H1 (cell line): ENCODE measurements around the gene F11. TPM values are rescaled to one million over a fixed set of nuclear protein-coding genes. Genes with fewer than 3 reads are reported as not detected.

Experiments
- CTCF ChIA-PET: fragments of 300-600 bp; sonication (Branson Sonifier 250); formaldehyde crosslinking; loops from one replicate; lab custom pipeline; 2021; ENCODE audit not compliant: partially characterized antibody; lab: Charles Lee
- POLR2A ChIA-PET: fragments of 300-600 bp; sonication (Branson Sonifier 250); formaldehyde crosslinking; loops from one replicate; lab custom pipeline; 2021; ENCODE audit warnings: inconsistent platforms; ENCODE audit not compliant: partially characterized antibody; lab: Charles Lee
- DNase-seq, 2 experiments: peaks; one replicate each; pipeline versions ENCODE4 v3.0.0 to v3.0.0-alpha.2; 2010 to 2022; ENCODE audit warnings: low spot score in 2 of 2, low read depth in 1 of 2, mixed read lengths in 1 of 2
- FAIRE-seq: peaks from 2 replicates; lab custom pipeline; 2011; peaks lifted over from hg19 to GRCh38; lab: Jason Lieb, UNC
- H2AFZ ChIP-seq: 2 replicates; pipeline ENCODE4 v1.8.1; 2012; ENCODE audit warnings: low read length, inconsistent platforms
- H2AK5ac ChIP-seq: 2 replicates; pipeline ENCODE4 v1.6.1; 2013; ENCODE audit warnings: low read depth, low read length
- H2BK120ac ChIP-seq: replicated peaks from 2 replicates; pipeline ENCODE3; 2013; ENCODE audit warnings: low read depth, low read length, inconsistent platforms
- H2BK12ac ChIP-seq: 2 replicates; pipeline ENCODE4 v1.6.1; 2013; ENCODE audit warnings: low read depth, low read length
- H2BK15ac ChIP-seq: 2 replicates; pipeline ENCODE4 v1.6.1; 2013; ENCODE audit warnings: low read length
- H2BK20ac ChIP-seq: 2 replicates; pipeline ENCODE4 v1.6.1; 2013; ENCODE audit warnings: low read length
- H2BK5ac ChIP-seq: 2 replicates; pipeline ENCODE4 v1.6.1; 2013; ENCODE audit warnings: low read depth, low read length
- H3K14ac ChIP-seq: 2 replicates; pipeline ENCODE4 v1.6.1; 2013; ENCODE audit warnings: inconsistent platforms; ENCODE audit not compliant: insufficient read length
- H3K18ac ChIP-seq: 2 replicates; pipeline ENCODE4 v1.6.1; 2013; ENCODE audit warnings: low read length; ENCODE audit errors: extremely low read depth
- H3K23ac ChIP-seq: 2 replicates; pipeline ENCODE4 v1.6.1; 2013; ENCODE audit warnings: inconsistent platforms; ENCODE audit not compliant: insufficient read length
- H3K23me2 ChIP-seq: 2 replicates; pipeline ENCODE4 v1.6.1; 2013; ENCODE audit warnings: low read depth, low read length
- H3K27ac ChIP-seq: 2 replicates; pipeline ENCODE4 v1.6.1; 2011; ENCODE audit warnings: low read depth, low read length, inconsistent platforms
- H3K27me3 ChIP-seq, 4 experiments: replicated peaks in 1 of 4; 1 replicate in 1 of 4; 2 replicates in 3 of 4; pipeline versions ENCODE4 v1.6.1 to v1.8.1; 2011 to 2013; ENCODE audit warnings: low read length in 3 of 4, mild to moderate bottlenecking in 3 of 4, inconsistent platforms in 2 of 4, mixed read lengths in 2 of 4, moderate library complexity in 1 of 4; ENCODE audit not compliant: control insufficient read depth in 3 of 4, insufficient read depth in 3 of 4; ENCODE audit errors: extremely low read depth in 1 of 4
- H3K36me3 ChIP-seq, 4 experiments: 2 replicates each; pipeline versions ENCODE4 v1.6.1 to v1.8.1; 2011 to 2013; ENCODE audit warnings: mild to moderate bottlenecking in 4 of 4, low read length in 3 of 4, moderate library complexity in 2 of 4, control low read depth in 1 of 4, inconsistent platforms in 1 of 4; ENCODE audit not compliant: insufficient read depth in 4 of 4, control insufficient read depth in 2 of 4
- H3K4ac ChIP-seq: replicated peaks from 2 replicates; pipeline ENCODE3; 2013; ENCODE audit warnings: low read length, low read depth, mixed read lengths, inconsistent platforms; ENCODE audit not compliant: insufficient read length
- H3K4me1 ChIP-seq, 4 experiments: replicated peaks in 1 of 4; 1 replicate in 1 of 4; 2 replicates in 3 of 4; pipeline versions ENCODE4 v1.6.1 to v1.8.1; 2011 to 2013; ENCODE audit warnings: low read length in 3 of 4, inconsistent platforms in 2 of 4, mixed read lengths in 1 of 4; ENCODE audit not compliant: insufficient read depth in 4 of 4, control insufficient read depth in 3 of 4
- H3K4me2 ChIP-seq, 2 experiments: 2 replicates each; pipeline versions ENCODE4 v1.6.1 to v1.8.1; 2011 to 2013; ENCODE audit warnings: low read depth in 2 of 2, low read length in 2 of 2, control low read depth in 1 of 2, inconsistent platforms in 1 of 2, mild to moderate bottlenecking in 1 of 2; ENCODE audit not compliant: insufficient read depth in 1 of 2
- H3K4me3 ChIP-seq, 4 experiments: fragments of 200-600, 300-600 bp in 1 of 4; sonication (generic), shearing (Covaris generic), sonication (Bioruptor Twin) in 1 of 4; 2 replicates each; pipeline versions ENCODE4 v1.5.1 to v1.8.1; 2011 to 2016; ENCODE audit warnings: low read length in 4 of 4, low read depth in 3 of 4, control low read depth in 2 of 4, inconsistent platforms in 2 of 4, mild to moderate bottlenecking in 2 of 4, mixed read lengths in 1 of 4, moderate library complexity in 1 of 4; ENCODE audit not compliant: insufficient read depth in 2 of 4; ENCODE audit errors: extremely low read depth in 1 of 4
- H3K56ac ChIP-seq: replicated peaks from 2 replicates; pipeline ENCODE3; 2013; ENCODE audit warnings: low read depth, mild to moderate bottlenecking, mixed read lengths, low read length, inconsistent platforms; ENCODE audit not compliant: insufficient read length
- H3K79me1 ChIP-seq: 2 replicates; pipeline ENCODE4 v1.6.1; 2013; ENCODE audit warnings: low read depth, low read length, control low read depth
- H3K79me2 ChIP-seq, 2 experiments: 2 replicates each; pipeline versions ENCODE4 v1.6.1 to v1.8.1; 2012 to 2013; ENCODE audit warnings: low read length in 2 of 2, mild to moderate bottlenecking in 2 of 2, inconsistent platforms in 1 of 2; ENCODE audit not compliant: insufficient read depth in 2 of 2, control insufficient read depth in 1 of 2
- H3K9ac ChIP-seq, 4 experiments: replicated peaks in 1 of 4; 1 replicate in 1 of 4; 2 replicates in 3 of 4; pipeline versions ENCODE4 v1.6.1 to v1.8.1; 2011 to 2013; ENCODE audit warnings: low read depth in 3 of 4, low read length in 3 of 4, control low read depth in 2 of 4, mild to moderate bottlenecking in 2 of 4, moderate library complexity in 2 of 4, inconsistent platforms in 1 of 4; ENCODE audit errors: extremely low read depth in 1 of 4
- H3K9me3 ChIP-seq, 2 experiments: 2 replicates each; pipeline versions ENCODE4 v1.6.1 to v1.8.1; 2012 to 2013; ENCODE audit warnings: mild to moderate bottlenecking in 2 of 2, moderate library complexity in 2 of 2, control low read depth in 1 of 2, inconsistent platforms in 1 of 2, low read depth in 1 of 2, low read length in 1 of 2, mixed read lengths in 1 of 2; ENCODE audit not compliant: insufficient read depth in 2 of 2
- H4K20me1 ChIP-seq, 2 experiments: replicated peaks in 1 of 2; 2 replicates each; pipeline versions ENCODE3 to v1.8.1; 2011 to 2013; ENCODE audit warnings: inconsistent platforms in 2 of 2, low read length in 2 of 2, mild to moderate bottlenecking in 1 of 2; ENCODE audit not compliant: insufficient read depth in 2 of 2, control insufficient read depth in 1 of 2
- H4K5ac ChIP-seq: 2 replicates; pipeline ENCODE4 v1.6.1; 2013; ENCODE audit warnings: low read length, low read depth, mixed read lengths, inconsistent platforms; ENCODE audit not compliant: insufficient read length
- H4K8ac ChIP-seq: 2 replicates; pipeline ENCODE4 v1.8.0; 2013; ENCODE audit warnings: mild to moderate bottlenecking, moderate library complexity, low read length, inconsistent platforms; ENCODE audit not compliant: insufficient read depth; ENCODE audit errors: extremely low read depth
- H4K91ac ChIP-seq: replicated peaks from 2 replicates; pipeline ENCODE3; 2013; ENCODE audit warnings: low read length, mixed read lengths, inconsistent platforms; ENCODE audit not compliant: insufficient read length
- BRCA1 ChIP-seq: IDR thresholded peaks from 2 replicates; pipeline ENCODE4 v1.6.1; 2012; ENCODE audit warnings: low read depth, low read length, improper control_type of control experiment
- CHD1 ChIP-seq: IDR thresholded peaks from 2 replicates; pipeline ENCODE4 v1.6.1; 2012; ENCODE audit warnings: low read depth, low read length, improper control_type of control experiment
- EP300 ChIP-seq, 2 experiments: IDR thresholded peaks; 1 replicate in 1 of 2; 2 replicates in 1 of 2; pipeline ENCODE4 v1.6.1; 2011 to 2012; ENCODE audit warnings: low read depth in 2 of 2, low read length in 2 of 2, mild to moderate bottlenecking in 2 of 2, borderline replicate concordance in 1 of 2, inconsistent platforms in 1 of 2, moderate library complexity in 1 of 2
- EZH2 ChIP-seq: fragments of 200-600 bp; sonication (generic); IDR thresholded peaks from 2 replicates; pipeline ENCODE4 v1.7.1; 2012; ENCODE audit warnings: low read depth, mild to moderate bottlenecking, moderate library complexity, low read length, inconsistent platforms; ENCODE audit not compliant: severe bottlenecking
- HDAC6 ChIP-seq: IDR thresholded peaks from one replicate; pipeline ENCODE4 v1.7.1; 2012; ENCODE audit warnings: low read depth, mild to moderate bottlenecking, inconsistent platforms, low read length, moderate library complexity
- KDM1A ChIP-seq: fragments of 200-600, 300-600 bp; sonication (generic); IDR thresholded peaks from 2 replicates; pipeline ENCODE4 v1.7.1; 2016; ENCODE audit warnings: mild to moderate bottlenecking, low read length, borderline replicate concordance
- RFX5 ChIP-seq: IDR thresholded peaks from 2 replicates; pipeline ENCODE4 v1.6.1; 2011; ENCODE audit warnings: low read depth, low read length, improper control_type of control experiment, borderline replicate concordance
- SAP30 ChIP-seq: fragments of 300-600 bp; sonication (generic); IDR thresholded peaks from 2 replicates; pipeline ENCODE4 v1.7.1; 2012; ENCODE audit warnings: low read length, moderate library complexity, mild to moderate bottlenecking, inconsistent platforms; ENCODE audit not compliant: insufficient read depth, insufficient replicate concordance
- TEAD4 ChIP-seq: IDR thresholded peaks from 2 replicates; pipeline ENCODE4 v1.6.1; 2012; ENCODE audit warnings: low read depth, low read length, inconsistent platforms, mixed read lengths
- WGBS, 2 experiments: shearing (Covaris generic) in 1 of 2; methylation state at CpG; one replicate each; pipeline versions ENCODE4 v1.1.6 to v1.1.7; 2013 to 2015; ENCODE audit warnings: low lambda C conversion rate in 2 of 2, mixed read lengths in 2 of 2, inconsistent platforms in 1 of 2, low coverage in 1 of 2, missing lambda C conversion rate in 1 of 2; ENCODE audit not compliant: insufficient replicate concordance in 2 of 2, insufficient coverage in 1 of 2, insufficient read length in 1 of 2; ENCODE audit errors: extremely low coverage in 1 of 2, missing lambda C conversion rate in 1 of 2; 5-methylcytosine and 5-hydroxymethylcytosine counted together
- polyA plus RNA-seq, 7 experiments: library from polyadenylated mRNA; depleted of rRNA in 3 of 7; stranded (reverse) in 5 of 7; unstranded in 2 of 7; fragments of >200 nt in 5 of 7; fragments of 200-250 nt in 2 of 7; gene quantifications; 1 replicate in 5 of 7; 2 replicates in 1 of 7; 4 replicates in 1 of 7; pipeline versions ENCODE4 v1.2.1 to v1.2.3, GENCODE V29; 2011 to 2013; ENCODE audit warnings: missing spikeins in 2 of 7, mixed read lengths in 2 of 7
- total RNA-seq: library from RNA; stranded (reverse); fragmentation: NEBNext Ultra II Directional; extraction: Animal tissue kit (Norgen Biotek cat#: 25700); gene quantifications from 2 replicates; pipeline ENCODE4 v1.2.1, GENCODE V29; 2021
- TF ChIP-seq, protein P1 (sequence below), 3 experiments: IDR thresholded peaks; 1 replicate in 2 of 3; 2 replicates in 1 of 3; pipeline versions ENCODE4 v1.5.1 to v1.6.1; 2011; ENCODE audit warnings: low read length in 3 of 3, mild to moderate bottlenecking in 3 of 3, inconsistent platforms in 2 of 3, low read depth in 1 of 3, moderate library complexity in 1 of 3; ENCODE audit not compliant: insufficient read depth in 1 of 3; ENCODE audit errors: control extremely low read depth in 1 of 3

Gene F11
- total and polyA plus RNA-seq, 2 of the 8 experiments (the other 6 are each of a cell fraction or from before 2014, with no cell fraction given) = 0.27 to 0.99 TPM

DNA sequence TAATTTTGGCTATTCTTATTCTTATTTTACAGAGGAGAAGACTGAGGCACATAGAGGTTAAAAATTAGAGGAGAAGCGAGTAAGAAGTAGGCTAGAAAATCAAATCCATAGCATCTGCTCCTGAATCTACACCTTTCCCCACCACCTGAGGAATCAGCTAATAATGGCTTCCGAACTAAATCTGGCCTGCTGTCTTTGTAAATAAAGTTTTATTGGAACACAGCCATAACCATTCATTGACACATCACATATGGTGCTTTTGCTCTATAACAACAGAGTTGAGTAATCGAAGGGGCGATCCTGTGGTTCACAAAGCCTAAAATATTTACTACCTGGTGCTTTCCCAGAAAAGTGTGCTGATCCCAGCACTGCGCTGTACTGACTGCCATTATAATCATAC, 38.2 kb downstream of the F11 start:
- H2BK5ac ChIP-seq = no peak overlapping the region
- 89% methylated on average over 5 of the region's 5 CpGs; no CpG with 5 or more reads in 1 of the 2 experiments for WGBS, 2 experiments
- TF ChIP-seq, protein P1, sequence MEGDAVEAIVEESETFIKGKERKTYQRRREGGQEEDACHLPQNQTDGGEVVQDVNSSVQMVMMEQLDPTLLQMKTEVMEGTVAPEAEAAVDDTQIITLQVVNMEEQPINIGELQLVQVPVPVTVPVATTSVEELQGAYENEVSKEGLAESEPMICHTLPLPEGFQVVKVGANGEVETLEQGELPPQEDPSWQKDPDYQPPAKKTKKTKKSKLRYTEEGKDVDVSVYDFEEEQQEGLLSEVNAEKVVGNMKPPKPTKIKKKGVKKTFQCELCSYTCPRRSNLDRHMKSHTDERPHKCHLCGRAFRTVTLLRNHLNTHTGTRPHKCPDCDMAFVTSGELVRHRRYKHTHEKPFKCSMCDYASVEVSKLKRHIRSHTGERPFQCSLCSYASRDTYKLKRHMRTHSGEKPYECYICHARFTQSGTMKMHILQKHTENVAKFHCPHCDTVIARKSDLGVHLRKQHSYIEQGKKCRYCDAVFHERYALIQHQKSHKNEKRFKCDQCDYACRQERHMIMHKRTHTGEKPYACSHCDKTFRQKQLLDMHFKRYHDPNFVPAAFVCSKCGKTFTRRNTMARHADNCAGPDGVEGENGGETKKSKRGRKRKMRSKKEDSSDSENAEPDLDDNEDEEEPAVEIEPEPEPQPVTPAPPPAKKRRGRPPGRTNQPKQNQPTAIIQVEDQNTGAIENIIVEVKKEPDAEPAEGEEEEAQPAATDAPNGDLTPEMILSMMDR (IDR thresholded peaks at IDR 0.05; ENCODE audit: control extremely low read depth in 1 of 3, insufficient read depth in 1 of 3, low read depth in 1 of 3, low read length in 3 of 3) = no peak
- TF ChIP-seq RFX5 (no peak), EP300 (IDR thresholded peaks at IDR 0.05; ENCODE audit: borderline replicate concordance in 1 of 2, low read depth in 2 of 2, low read length in 2 of 2) (no peak), EZH2 (no peak), HDAC6 (no peak), TEAD4 (no peak), BRCA1 (no peak), KDM1A (no peak), CHD1 (no peak), SAP30 (no peak)

More for the DNA sequence above, 38.2 kb downstream of the F11 start:
- Histone ChIP-seq H3K9me3 (no peaks in the 10 kb centered on the region), H3K79me1 (no peaks in the 10 kb centered on the region), H3K4me1 (peaks cover 0 to 3% (median 0%) of the 10 kb centered on the region in 4 experiments; a peak in 1 of 7 replicates), H2BK120ac (no peak overlapping the region), H4K5ac (no peak overlapping the region), H2AK5ac (no peak overlapping the region), H3K18ac (no peak overlapping the region), H3K4me2 (no peak overlapping the region), H4K8ac (no peak overlapping the region), H3K27ac (no peak overlapping the region), H3K56ac (no peak overlapping the region), H3K23me2 (no peaks in the 10 kb centered on the region), H4K91ac (no peak overlapping the region), H3K36me3 (no peaks in the 10 kb centered on the region), H2BK15ac (no peak overlapping the region), H3K23ac (no peak overlapping the region), H3K27me3 (no peaks in the 10 kb centered on the region; a peak in 1 of 7 replicates), H4K20me1 (no peaks in the 10 kb centered on the region), H3K4me3 (no peak overlapping the region), H3K9ac (no peak overlapping the region), H2BK20ac (no peak overlapping the region), H3K14ac (no peak overlapping the region), H3K4ac (no peak overlapping the region), H3K79me2 (no peaks in the 10 kb centered on the region), H2AFZ (no peak overlapping the region), H2BK12ac (no peak overlapping the region)
- POLR2A ChIA-PET = no interaction called here
- CTCF ChIA-PET = interaction anchor here (1.5 kb wide), 2 partner anchors 8 to 59 kb away, joined by 3 to 5 read pairs; no protein-coding TSS in a partner anchor
- FAIRE-seq = no peak
- DNase-seq = no peak
